ENCODE results near the gene OR2V1. TPM values are rescaled to one million over a fixed set of nuclear protein-coding genes. Genes with fewer than 3 reads are reported as not detected.

OR2V1 gene
- total and polyA plus RNA-seq, 2 of the 13 experiments (the other 11 are each of a cell fraction or from before 2014, with no cell fraction given), result not detected

DNA sequence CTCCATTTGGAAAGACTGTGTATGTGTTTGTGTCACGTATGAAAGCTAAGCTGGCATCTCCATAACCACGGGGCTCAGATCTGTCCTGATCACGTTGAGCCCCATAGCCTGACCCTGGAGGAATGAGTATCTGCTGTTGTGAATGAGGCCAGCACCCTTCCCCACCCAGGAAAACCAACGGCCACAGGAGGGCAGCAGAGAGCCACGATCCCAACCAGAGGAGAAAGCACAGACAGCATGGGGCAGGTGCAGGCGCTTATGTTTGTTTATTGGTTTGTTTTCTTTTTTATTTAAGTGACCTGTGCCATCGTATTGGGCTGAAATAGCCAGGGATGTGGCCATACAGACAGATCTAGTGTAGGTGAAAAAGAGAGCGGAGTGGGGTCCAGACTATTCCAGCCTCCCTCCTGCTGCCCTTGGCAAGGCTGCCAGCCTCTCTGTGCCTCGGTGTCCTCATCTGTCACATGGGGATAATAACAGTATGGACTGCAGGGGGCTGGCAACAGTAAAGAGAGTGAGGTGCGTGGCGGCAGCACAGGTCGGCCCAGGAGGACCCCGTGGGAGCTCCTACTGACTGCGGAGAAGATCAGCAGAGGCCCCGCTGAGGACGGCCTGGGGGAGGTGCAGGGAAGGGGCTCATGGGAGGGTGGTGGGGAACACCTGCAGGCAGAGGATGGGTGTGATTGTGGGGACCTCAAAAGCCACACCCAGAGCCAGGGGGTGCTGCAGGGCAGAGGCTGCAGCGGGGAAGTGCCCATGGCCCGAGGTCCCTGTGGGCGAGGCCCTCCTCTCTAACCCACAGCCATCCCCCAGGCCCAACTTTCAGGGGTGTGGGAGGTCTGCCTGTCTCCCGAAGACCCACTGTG, 28.6 kb upstream of the OR2V1 start (continued):
- no peak for TF ChIP-seq HCFC1 (IDR thresholded peaks at IDR 0.05; ENCODE audit: low read depth, low read length)
- no peak for TF ChIP-seq NFE2L1 (CRISPR knock-in tag; IDR thresholded peaks at IDR 0.05; ENCODE audit: borderline replicate concordance)
- TF ChIP-seq LCORL (IDR thresholded peaks at IDR 0.05), result no peak
- TF ChIP-seq LCORL (CRISPR knock-in tag; IDR thresholded peaks at IDR 0.05), result no peak
- TF ChIP-seq KLF16 (CRISPR knock-in tag; IDR thresholded peaks at IDR 0.05), result no peak
- TF ChIP-seq, protein P1, sequence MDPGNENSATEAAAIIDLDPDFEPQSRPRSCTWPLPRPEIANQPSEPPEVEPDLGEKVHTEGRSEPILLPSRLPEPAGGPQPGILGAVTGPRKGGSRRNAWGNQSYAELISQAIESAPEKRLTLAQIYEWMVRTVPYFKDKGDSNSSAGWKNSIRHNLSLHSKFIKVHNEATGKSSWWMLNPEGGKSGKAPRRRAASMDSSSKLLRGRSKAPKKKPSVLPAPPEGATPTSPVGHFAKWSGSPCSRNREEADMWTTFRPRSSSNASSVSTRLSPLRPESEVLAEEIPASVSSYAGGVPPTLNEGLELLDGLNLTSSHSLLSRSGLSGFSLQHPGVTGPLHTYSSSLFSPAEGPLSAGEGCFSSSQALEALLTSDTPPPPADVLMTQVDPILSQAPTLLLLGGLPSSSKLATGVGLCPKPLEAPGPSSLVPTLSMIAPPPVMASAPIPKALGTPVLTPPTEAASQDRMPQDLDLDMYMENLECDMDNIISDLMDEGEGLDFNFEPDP (CRISPR knock-in tag; conservative IDR thresholded peaks at IDR 0.05), result no peak
- no peak for TF ChIP-seq ZNF24 (IDR thresholded peaks at IDR 0.05)
- TF ChIP-seq, protein P2, sequence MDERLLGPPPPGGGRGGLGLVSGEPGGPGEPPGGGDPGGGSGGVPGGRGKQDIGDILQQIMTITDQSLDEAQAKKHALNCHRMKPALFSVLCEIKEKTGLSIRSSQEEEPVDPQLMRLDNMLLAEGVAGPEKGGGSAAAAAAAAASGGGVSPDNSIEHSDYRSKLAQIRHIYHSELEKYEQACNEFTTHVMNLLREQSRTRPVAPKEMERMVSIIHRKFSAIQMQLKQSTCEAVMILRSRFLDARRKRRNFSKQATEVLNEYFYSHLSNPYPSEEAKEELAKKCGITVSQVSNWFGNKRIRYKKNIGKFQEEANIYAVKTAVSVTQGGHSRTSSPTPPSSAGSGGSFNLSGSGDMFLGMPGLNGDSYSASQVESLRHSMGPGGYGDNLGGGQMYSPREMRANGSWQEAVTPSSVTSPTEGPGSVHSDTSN (CRISPR knock-in tag; IDR thresholded peaks at IDR 0.05), result no peak
- TF ChIP-seq, protein P3, sequence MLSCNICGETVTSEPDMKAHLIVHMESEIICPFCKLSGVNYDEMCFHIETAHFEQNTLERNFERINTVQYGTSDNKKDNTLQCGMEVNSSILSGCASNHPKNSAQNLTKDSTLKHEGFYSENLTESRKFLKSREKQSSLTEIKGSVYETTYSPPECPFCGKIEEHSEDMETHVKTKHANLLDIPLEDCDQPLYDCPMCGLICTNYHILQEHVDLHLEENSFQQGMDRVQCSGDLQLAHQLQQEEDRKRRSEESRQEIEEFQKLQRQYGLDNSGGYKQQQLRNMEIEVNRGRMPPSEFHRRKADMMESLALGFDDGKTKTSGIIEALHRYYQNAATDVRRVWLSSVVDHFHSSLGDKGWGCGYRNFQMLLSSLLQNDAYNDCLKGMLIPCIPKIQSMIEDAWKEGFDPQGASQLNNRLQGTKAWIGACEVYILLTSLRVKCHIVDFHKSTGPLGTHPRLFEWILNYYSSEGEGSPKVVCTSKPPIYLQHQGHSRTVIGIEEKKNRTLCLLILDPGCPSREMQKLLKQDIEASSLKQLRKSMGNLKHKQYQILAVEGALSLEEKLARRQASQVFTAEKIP (CRISPR knock-in tag; IDR thresholded peaks at IDR 0.05; ENCODE audit: borderline replicate concordance), result no peak
- no peak for TF ChIP-seq SIX4 (CRISPR knock-in tag; IDR thresholded peaks at IDR 0.05)
- TF ChIP-seq RXRB (CRISPR knock-in tag; IDR thresholded peaks at IDR 0.05; ENCODE audit: borderline replicate concordance), result no peak
